Fibroblast of gingiva (primary cell): ENCODE measurements around the gene CHMP1A.
A peak's percentile ranks its signal among the peaks of the same experiment; 100 is the strongest.

ENCODE experiments used
- DNase-seq: peaks from one replicate; pipeline ENCODE4 v3.0.0-alpha.2; 2011; ENCODE audit warnings: low read depth

Gene CHMP1A

DNA sequence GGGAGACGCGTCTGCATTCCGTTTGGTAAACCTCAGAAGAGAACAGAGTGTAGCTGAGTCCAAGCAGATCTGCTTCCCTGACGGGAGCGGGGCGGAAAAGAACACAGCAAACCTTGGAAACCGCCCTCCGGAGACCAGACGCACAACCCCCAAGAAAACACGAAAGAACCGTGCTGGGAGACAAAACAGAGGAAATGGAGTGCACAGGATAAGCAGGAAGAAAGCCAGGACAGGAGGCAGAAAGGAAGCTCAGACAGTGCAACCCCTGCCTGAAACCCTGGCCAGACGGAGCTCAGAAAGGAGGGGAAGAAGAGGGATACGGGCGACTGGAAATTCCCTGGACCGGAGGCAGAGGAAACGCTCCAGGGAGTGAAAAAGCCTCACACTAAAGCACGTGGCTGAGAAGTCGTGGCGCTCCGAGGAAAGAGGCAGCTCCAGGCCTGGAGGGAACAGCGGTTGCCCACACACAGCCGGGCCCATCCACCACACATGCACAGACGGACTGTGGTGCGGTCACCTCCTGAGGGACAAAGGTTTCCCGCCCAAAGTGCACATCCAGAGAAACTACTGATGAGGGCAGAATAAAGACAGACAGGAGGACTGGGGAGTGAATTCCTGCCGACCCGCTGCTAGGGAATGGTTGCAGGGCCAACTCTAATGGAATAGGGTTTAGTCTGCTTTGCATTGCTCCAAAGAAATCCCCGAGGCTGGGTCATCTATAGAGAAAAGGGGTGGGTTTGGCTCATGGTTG lies 33.8 kb downstream of the CHMP1A start:
- DNase-seq = peak; percentile 9

DNA sequence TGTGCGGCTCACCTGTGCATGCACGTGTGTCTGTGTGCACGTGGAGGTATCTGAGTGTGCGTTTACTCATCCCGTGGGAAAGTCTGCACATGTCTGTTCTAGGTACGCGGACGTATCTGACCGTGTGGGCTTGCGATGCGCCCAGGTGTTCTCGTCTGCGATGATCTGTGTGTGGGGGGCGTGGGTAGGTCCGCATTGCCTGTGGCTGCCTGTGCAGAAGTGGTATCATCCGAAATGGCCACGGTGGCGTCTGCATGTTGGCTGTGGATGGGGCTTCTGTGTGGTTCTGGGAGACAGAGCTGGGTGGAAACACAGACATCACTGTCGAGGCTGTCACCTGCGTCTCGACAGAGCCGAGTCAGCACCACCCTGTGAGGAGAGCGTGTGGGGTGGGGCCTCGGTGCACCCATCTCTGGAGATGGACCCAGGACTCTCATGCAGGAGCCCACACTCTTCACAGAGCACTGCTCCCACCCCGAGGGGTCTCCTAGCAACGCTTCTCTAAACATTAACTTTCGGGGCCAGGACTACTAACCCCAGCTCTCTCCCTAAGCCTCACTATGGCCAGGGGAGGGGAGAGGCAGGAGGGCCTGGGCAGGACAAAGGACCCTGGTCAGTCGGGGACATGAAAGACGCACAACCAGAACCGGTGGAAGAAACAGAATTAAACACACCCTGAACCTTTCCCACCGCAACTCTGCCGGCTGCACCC lies 35.7 kb downstream of the CHMP1A start:
- no peak for DNase-seq

- DNase-seq = no peak
Measured at GRCh38 chr16:89621136-89621697, 36.3 kb downstream of the CHMP1A start.

- DNase-seq = no peak
Measured at GRCh38 chr16:89620406-89620841, 37.1 kb downstream of the CHMP1A start.

GRCh38 chr16:89619840-89620239 lies 37.7 kb downstream of the CHMP1A start:
- no peak for DNase-seq

- peak; percentile 41 for DNase-seq
Measured at GRCh38 chr16:89618109-89618998, 39.2 kb downstream of the CHMP1A start.

- DNase-seq = no peak
Measured at GRCh38 chr16:89617036-89617435, 40.5 kb downstream of the CHMP1A start.

- DNase-seq = no peak
Measured at GRCh38 chr16:89616623-89617022, 40.9 kb downstream of the CHMP1A start.

DNA sequence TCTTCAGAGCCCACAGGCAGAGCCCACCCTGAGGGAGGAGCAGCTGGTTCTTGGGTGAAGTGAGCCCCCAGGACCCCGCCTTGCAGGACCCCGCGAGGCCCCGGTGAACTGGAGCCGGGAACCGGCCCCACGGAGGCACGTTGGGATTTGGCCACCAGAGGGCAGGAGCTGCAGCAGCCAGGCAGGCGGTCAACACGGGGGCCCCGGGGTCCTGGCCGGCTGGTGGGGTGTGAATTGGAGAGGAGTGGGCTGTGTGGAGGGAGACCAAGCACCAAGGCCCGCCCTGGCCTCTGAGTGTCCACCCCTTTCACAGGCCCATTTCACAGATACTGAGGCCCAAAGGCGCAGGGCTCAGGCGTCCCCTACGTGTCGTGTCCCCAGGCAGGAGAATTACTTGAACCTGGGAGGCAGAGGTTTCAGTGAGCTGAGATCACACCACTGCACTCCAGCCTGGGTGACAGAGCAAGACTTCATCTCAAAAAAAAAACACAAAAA lies 41.9 kb downstream of the CHMP1A start:
- no peak for DNase-seq

DNA sequence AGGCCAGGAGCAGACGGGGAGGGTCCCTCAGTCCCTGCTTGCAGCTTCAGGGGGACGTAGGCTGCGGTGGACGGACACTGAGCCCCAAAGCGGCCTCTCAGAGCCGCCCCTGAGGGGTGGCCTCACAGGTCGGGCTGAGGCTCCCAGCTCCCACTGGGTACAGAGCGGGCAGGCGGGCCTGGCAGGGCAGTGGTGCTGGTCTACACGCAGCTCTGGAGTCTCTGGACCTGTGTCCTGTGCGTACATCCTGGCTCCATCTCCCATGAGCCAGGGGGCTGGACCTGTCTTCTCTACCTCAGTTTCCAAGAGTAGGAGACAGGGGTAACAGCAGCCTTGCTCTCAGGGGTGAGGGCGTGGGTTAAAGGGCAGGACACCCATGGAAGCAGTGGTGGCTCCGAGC lies 42.3 kb downstream of the CHMP1A start:
- DNase-seq = no peak

DNA sequence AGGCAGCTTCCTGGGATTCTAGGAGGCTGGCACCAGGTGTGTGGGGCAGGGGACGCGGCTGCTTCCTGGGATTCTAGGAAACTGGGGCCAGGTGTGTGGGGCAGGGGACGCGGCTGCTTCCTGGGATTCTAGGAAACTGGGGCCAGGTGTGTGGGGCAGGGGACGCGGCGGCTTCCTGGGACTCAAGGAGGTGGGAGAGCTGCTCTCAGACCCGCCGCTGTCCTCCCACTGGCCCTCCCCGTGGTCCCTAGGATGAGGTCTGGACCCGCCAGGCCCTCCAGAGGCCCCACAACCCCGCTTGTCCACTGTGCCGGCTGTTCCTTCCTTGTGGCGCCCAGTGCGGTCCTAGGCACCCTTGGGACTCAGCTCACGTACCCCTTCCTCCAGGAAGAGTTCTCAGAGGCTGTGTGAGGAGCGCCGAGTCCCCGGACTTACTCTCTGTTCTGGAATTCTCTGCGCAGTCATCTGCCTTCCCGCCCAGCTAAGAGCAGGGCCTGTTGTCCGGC lies 43.5 kb downstream of the CHMP1A start:
- no peak for DNase-seq

DNA sequence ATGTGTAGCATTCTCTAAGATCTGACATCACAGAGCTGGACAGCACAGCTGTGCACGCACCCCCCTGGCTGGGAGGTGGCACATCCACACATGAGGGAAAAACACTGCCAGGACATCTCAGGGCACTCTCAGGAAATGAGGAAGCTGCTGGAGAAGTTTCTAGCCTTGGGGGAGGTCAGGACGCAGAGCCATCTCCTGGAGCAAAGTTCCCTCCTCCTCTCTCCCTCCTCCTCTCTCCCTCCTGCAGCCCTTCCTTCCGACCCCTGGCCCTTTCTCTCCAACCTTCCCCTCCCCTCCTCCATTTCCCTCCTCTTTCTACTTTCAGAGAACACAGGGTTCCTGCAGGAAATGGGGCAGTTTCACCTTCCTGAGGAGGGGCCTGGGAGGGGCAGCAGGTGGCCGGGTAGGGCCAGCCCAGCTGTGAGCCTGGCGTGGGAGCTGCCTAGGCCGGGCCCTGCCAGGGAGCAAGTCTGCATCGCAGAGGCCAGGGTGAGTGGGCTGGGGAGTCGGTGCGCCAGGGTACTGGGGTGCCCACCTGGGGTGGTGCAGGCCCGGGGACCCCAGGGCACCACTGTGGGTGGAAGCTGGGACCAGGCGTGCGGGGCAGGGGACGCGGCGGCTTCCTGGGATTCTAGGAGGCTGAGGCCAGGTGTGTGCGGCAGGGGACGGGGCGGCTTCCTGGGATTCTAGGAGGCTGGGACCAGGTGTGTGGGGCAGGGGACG lies 44.1 kb downstream of the CHMP1A start, which contains the start of gene DPEP1:
Gene DPEP1, plus strand, starts transcription at position 412 of the 723 bp plus-strand sequence. CDS start 16,769 bp downstream, outside the sequence.
- no peak for DNase-seq

DNA sequence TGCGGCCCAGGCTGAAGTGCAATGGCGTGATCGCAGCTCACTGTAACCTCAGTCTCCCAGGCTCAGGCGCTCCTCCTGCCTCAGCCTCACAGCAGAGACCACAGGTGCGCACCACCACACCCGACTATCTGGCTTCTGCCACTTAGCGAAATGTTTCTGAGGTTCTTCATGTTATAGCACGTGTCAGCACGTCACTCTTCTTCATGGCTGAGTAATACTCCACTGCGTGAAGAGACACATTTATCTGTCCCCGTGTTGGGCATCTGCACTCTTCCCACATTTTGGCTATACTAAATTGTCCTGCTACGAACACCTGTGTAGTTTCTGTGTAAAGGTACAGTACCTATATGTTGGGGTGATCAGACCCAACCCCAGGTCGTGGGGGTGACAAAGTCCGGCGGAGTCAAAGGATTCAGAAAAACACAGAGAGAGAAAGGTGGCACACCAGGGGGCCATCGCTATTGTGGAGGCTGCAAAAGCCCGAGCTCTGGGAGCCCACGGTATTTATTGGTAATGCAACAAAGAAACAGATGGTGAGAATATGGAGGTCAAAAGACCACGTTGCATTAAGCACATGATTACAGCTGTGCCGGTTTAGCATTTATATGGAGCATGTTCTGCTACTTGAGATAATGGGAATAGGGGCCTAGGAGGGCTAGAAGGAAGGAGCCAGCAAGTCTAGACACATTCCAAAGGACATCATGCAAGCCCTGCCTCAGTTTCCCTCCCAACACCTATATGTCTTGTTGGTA lies 44.9 kb downstream of the CHMP1A start:
- no peak for DNase-seq

- no peak for DNase-seq
Measured at GRCh38 chr16:89610108-89610453, 47.4 kb downstream of the CHMP1A start.

DNA sequence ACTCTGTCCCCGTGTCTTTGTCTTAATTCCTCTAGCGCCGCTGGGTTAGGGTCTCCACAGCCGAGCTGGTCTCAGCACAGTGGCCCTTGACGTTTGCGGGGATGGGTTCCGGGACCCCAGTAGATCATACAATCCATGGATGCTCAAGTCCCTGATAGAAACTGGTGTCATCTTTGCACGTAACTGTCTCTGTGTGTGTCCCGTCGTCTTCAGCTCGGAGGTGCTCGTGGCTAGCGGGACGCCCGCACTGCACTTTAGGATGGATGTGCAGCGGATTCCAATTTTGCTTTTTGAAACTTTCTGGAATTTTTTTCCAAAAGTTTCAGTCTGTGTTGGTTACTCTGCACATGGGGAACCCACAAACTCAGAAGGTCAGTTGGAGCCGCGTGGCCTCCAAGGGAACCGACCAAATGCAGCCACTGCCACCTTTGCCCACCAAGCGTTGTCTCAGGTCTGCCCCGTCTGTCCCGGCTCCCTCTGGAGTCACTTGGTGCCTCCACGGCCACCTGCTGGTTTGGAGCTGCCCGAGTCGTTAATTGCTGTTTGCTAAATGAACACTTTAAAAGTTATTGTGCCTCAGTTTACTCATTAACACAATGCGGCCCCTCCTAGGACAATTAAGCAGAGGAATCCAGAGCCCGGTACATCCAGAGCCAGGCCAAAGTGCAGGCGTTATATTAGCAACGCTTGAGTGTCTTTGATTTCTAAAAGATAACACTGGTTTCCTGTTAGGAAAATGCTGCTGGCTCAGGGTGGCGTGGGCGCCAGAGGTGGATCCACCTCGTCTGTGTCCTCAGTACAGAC lies 49.4 kb downstream of the CHMP1A start:
- no peak for DNase-seq

DNA sequence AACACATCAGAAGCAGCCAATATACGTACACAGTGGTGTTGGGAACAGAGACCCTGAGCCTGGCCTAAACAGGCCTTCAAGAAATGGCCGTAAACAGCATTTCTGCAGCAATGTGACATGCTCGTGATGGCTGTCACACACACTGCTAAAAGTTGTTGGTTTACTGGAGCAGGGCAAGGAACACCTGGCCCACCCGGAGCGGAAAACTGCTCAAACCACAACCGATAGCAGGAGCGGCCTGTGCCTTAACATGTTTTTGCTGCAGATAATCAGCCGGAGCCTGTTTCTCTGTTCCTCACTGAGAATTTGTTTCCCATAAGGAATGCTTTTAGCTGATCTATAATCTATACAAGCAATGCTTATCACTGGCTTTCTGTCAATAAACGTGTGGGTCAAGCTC lies 50.1 kb downstream of the CHMP1A start:
- DNase-seq = no peak

DNA sequence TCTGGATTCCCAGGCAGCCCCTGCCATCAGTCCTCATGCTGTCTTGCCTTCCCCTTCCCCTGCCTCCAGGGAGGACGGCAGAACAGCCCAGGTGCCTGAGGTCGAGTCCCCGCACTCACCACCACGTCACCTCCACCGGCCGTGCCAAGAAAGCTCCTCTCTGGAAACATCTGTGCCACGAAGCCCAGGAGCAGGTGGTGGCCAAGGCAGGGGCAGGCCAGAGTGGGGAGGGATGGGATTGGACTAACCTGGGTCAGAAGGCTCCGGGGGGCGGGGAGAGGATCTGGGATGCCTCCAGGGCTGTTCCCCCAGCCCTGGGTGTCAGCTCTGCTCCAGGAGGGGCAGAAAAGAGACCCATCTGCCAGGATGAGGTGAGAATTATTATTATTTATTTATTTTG lies 51.5 kb downstream of the CHMP1A start:
- DNase-seq = no peak

DNA sequence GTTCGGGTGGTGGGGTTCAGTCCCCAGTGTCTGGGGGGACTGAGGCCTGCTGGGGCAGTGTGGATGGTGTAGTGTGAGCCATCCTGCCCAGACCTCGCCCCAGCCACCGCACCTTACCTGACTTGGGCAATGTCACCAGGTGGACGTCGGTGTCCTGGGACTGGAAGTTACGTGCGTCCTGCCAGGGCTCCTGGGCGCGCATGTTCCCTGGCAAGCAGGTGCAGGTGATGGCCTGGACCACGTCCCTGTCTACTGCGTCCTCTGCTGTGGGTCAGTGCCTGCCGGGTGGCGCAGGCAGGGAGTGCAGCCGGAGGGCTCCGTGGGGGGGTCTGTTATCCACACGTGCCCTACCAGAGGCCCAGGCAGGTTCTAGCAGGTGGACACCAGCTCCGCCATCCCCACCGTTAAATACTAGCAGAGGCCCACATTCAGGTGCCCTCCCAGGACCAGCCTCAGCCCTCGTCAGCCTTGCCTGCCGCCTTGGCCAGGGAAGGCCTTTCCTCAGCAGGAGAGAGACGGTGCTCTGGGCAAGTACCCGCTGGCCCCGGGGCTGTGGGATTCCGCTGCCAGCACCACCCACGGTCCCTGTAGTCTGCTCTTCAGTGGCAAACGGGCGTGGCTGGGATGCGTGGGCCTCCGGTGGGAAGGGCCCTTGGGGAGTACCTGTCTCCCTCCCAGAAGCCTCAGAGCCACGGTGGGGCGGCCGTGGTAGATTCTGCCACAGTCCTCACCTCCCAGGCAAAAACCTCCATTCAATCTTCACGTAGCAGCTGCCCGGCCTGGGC lies 52.1 kb downstream of the CHMP1A start:
- no peak for DNase-seq

GRCh38 chr16:89604764-89605163 lies 52.7 kb downstream of the CHMP1A start:
- no peak for DNase-seq
